Breast epithelium (tissue), 3 donors: ENCODE data around the gene OXCT1.

ENCODE experiments used
- POLR2A ChIP-seq: fragments of 450-650 bp; IDR thresholded peaks from one replicate; pipeline ENCODE4 v1.6.1; 2016; ENCODE audit warnings: antibody characterized with exemption, mild to moderate bottlenecking, moderate library complexity
- POLR2AphosphoS5 ChIP-seq, 3 donors: sonication (generic); formaldehyde crosslinking; IDR thresholded peaks; one replicate each; pipeline ENCODE4 v1.6.1; 2017; ENCODE audit warnings: antibody characterized with exemption in 3 of 3
- TF ChIP-seq, protein P1 (sequence below), 3 donors: fragments of 450-650 bp; IDR thresholded peaks; one replicate each; pipeline ENCODE4 v1.5.1; 2016 to 2017; ENCODE audit warnings: antibody characterized with exemption in 3 of 3, mild to moderate bottlenecking in 3 of 3, moderate library complexity in 3 of 3

DNA sequence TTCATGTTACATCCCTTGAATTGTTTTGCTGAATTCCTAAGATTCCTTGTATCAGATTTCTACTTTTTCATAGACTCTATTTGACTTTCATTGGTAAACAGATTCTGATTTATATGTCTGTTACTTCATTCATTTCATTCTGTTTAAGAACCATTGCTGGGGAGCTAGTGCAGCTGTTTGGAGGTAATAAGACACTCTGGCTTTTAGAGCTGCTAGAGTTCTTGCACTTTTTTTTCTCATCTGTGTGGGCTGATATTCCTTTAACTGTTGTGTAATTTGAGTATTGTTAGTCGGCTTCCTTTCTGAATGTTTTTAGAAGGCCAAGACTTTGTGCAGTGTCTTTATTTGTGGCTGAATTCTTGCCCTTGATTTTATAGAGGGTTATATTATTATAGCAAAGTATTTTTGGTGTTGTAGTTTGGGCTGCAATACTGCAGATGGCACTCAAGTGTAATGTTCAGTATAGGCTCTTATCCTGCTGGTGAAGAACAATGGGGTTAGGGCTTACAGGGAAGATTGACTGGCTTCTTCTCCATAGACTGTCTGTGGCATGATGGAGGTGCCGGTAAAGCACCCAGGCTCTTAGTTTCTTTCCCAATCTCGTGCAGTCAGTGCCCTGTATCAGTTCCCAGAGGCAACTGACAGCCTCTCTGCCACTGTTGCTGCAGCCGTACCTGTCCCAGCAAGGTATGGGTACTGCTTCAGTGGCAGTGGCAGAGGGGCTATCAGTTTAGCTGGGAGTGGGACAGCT lies 162.2 kb downstream of the OXCT1 start:
- TF ChIP-seq, protein P1, sequence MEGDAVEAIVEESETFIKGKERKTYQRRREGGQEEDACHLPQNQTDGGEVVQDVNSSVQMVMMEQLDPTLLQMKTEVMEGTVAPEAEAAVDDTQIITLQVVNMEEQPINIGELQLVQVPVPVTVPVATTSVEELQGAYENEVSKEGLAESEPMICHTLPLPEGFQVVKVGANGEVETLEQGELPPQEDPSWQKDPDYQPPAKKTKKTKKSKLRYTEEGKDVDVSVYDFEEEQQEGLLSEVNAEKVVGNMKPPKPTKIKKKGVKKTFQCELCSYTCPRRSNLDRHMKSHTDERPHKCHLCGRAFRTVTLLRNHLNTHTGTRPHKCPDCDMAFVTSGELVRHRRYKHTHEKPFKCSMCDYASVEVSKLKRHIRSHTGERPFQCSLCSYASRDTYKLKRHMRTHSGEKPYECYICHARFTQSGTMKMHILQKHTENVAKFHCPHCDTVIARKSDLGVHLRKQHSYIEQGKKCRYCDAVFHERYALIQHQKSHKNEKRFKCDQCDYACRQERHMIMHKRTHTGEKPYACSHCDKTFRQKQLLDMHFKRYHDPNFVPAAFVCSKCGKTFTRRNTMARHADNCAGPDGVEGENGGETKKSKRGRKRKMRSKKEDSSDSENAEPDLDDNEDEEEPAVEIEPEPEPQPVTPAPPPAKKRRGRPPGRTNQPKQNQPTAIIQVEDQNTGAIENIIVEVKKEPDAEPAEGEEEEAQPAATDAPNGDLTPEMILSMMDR (IDR thresholded peaks at IDR 0.05) = no peak
- TF ChIP-seq POLR2A (no peak), POLR2AphosphoS5 (IDR thresholded peaks at IDR 0.05) (no peak)
